RWPE1 (cell line): Measurements from ENCODE around the gene CALM1.
A peak's percentile ranks its signal among the peaks of the same experiment; 100 is the strongest.

ENCODE experiments used
- CTCF ChIA-PET: fragments of 350-600 bp; sonication (Branson Sonifier 250); formaldehyde crosslinking; extraction: SDS; loops from one replicate; lab custom pipeline; 2021; lab: Yijun Ruan, JAX
- POLR2A ChIA-PET: fragments of 400-600 bp; formaldehyde crosslinking; extraction: SDS; loops from one replicate; lab custom pipeline; 2020; ENCODE audit warnings: antibody characterized with exemption; ENCODE audit not compliant: low non-redundant PET; lab: Yijun Ruan, JAX
- DNase-seq: peaks from one replicate; pipeline ENCODE4 v3.0.0; 2012; ENCODE audit warnings: low spot score
- H3K27ac ChIP-seq: fragments of 450-650 bp; 2 replicates; pipeline ENCODE4 v1.5.1; 2017
- TF ChIP-seq, protein P1 (sequence below): fragments of 450-650 bp; conservative IDR thresholded peaks from 2 replicates; pipeline ENCODE4 v1.5.1; 2017; ENCODE audit warnings: low read depth, mild to moderate bottlenecking

Gene CALM1

DNA sequence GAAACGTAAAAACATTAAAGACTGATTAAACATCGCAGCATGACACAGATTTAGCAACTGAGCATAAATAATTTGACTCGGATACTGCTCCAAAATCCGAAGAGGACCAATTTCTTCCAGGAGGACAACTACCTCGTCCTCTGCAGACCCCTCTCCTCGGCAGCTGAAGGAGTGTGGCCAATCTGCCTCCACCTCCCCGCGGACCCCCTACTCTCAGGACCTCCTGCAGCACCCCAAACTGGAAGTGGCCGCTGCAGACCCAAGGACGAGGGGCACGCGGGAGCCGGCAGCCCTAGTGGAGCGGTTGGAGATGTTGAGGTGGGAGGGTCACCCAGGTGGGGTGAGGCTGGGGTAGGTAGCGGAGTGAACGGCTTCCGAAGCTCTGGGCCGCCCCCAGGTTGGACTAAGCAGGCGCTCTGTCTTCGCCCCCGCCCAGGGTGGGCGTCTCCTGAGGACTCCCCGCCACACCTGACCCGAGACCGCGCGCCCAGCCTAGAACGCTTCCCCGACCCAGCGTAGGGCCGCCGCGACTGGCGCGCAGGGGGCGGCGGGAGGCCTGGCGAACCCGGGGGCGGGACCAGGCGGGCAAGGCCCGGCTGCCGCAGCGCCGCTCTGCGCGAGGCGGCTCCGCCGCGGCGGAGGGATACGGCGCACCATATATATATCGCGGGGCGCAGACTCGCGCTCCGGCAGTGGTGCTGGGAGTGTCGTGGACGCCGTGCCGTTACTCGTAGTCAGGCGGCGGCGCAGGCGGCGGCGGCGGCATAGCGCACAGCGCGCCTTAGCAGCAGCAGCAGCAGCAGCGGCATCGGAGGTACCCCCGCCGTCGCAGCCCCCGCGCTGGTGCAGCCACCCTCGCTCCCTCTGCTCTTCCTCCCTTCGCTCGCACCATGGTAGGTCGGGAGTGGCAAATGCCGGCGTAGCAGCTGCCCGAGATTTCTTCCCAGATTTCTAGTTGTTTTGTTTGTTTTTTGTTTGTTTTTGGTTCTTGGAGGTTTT is at the start of gene CALM1:
Gene CALM1, plus strand, starts transcription at position 689 of the 999 bp plus-strand sequence. Its CDS starts 202 bp downstream, at position 891.
- peak within 1 kb of the TSS; percentile 88 for H3K27ac ChIP-seq
- POLR2A ChIA-PET = interaction anchor here (0.7 to 1.9 kb wide), 5 partner anchors 9 to 356 kb away, joined by 3 to 6 read pairs (median 3); no protein-coding TSS in a partner anchor
- TF ChIP-seq, protein P1, sequence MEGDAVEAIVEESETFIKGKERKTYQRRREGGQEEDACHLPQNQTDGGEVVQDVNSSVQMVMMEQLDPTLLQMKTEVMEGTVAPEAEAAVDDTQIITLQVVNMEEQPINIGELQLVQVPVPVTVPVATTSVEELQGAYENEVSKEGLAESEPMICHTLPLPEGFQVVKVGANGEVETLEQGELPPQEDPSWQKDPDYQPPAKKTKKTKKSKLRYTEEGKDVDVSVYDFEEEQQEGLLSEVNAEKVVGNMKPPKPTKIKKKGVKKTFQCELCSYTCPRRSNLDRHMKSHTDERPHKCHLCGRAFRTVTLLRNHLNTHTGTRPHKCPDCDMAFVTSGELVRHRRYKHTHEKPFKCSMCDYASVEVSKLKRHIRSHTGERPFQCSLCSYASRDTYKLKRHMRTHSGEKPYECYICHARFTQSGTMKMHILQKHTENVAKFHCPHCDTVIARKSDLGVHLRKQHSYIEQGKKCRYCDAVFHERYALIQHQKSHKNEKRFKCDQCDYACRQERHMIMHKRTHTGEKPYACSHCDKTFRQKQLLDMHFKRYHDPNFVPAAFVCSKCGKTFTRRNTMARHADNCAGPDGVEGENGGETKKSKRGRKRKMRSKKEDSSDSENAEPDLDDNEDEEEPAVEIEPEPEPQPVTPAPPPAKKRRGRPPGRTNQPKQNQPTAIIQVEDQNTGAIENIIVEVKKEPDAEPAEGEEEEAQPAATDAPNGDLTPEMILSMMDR = no peak
- CTCF ChIA-PET = interaction anchor here (0.8 kb wide), 1 partner anchor 302 kb away, joined by 3 read pairs; no protein-coding TSS in a partner anchor
- DNase-seq = peak; percentile 93

DNA sequence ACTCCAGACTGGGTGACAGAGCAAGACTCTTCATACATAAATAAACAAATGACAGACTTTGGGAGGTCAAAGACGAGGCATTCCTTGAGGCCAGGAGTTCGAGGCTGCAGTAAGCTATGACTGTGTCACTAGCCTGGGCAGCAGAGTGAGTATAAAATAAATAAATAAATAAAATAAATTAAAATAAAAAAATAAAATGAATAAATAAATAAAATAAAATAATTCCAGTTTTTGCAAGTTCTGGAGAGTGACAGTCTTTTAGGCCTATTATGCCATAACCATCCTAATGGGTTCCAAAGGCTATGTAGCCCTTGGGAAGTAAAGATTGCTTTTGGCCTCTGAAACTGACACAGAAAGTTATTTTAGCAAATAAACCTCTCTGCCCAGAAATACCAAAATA is 48.6 kb upstream of the CALM1 start:
- no peak for DNase-seq
- POLR2A ChIA-PET = no interaction called here
- no peak overlapping the region for H3K27ac ChIP-seq
- CTCF ChIA-PET = no interaction called here
- TF ChIP-seq, protein P1 = no peak

DNA sequence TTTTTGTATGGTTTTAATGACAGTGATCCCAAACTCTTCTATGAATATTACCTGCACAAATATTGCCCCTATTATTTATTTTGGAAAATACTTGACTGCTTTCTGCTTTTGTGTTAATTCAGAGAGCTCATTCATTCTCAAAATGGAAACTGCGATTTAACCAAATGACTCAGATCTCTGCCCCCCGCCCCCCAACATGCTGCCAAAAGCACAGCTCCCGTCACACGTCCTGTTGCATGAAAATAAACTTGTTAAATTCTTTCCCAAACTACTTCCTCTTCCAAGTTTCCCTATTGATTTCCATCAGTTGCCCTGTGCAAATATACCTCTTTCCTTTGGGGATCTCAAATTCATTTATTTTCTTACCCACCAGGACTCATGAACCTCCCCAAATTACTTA is 47.1 kb upstream of the CALM1 start:
- POLR2A ChIA-PET = no interaction called here
- CTCF ChIA-PET = no interaction called here
- TF ChIP-seq, protein P1 = no peak

DNA sequence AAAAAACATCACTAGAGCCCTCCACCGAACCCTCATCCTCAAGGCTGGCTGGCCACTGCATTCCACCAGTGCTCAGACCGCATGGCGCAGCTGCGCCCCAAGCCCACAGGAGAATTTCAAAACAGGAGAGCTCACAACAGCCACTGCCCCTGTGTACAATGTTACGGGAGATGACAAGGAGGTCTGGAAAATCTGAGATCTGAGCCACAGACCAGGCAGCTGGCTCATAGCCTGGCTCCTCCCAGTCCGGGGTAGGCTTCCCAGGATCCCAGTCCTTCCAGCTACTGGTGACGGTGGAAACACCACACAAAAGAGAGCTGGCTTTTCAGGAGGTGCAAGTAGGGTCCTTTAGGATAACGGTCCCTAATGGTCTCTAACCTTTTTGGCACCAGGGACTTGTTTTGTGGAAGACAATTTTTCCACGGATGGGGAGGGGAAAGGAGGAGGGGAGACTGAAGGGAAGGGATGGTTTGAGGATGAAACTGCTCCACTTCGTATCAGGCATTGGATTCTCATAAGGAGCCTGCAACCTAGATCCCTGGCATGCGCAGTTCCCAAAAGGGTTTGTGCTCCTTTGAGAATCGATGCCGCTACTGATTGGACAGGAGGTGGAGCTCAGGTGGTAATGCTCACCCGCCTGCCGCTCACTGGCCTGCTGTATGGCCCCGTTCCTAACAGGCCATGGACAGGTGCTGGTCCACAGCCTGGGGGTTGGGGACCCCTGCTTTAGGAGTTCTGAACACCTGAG is 42.1 kb upstream of the CALM1 start:
- POLR2A ChIA-PET = no interaction called here

More for the DNA sequence above, 47.1 kb upstream of the CALM1 start:
- no peak overlapping the region for H3K27ac ChIP-seq
- DNase-seq = no peak

DNA sequence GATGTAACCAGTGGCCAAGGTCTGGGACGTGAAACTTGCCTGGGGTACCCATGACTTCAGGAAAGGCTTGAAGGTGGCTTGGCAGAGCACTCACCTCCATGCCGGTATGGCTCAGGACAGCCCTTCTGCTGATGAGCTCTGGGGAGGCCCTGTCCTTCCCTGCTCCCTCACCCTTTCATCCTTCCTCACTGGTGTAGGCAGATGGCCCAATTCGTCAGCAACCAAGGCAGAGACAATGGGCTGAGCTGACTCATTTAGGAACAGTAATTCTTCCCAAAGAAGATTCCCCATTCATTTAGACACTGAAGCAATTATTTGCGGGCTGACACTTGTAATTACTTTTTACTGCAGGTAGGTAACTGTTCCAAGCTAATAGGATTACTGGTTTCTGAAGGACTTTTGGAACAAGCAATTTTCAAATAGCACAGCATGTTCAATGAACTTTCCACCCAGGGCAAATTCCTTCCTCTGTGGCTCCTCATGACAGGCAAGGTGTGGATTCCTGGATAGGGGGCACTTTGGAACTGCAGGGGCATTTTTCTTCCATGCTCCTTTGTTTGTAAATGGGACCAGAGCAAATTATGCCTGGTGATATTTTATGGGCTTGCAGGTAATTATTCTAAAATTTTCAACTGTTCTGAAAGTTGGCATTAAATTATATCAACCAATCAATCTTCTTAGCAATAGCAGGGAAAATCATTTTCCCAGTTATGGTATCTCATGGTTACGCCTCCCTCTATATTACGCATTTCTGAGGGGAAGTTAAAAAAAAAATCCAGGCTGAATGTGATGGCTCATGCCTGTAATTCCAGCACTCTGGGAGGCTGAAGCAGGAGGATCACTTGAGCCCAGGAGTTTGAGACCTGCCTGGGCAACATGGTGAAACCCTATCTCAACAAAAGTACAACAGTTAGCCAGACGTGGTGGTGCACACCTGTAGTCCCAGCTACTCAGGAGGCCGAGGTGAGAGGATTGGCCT is 41.0 kb upstream of the CALM1 start:
- ChIA-PET POLR2A (no interaction called here), CTCF (no interaction called here)
- TF ChIP-seq, protein P1 = no peak
- no peak for DNase-seq
- H3K27ac ChIP-seq = no peak overlapping the region

More for the DNA sequence above, 42.1 kb upstream of the CALM1 start:
- DNase-seq = no peak
- TF ChIP-seq, protein P1 = no peak
- no peak overlapping the region for H3K27ac ChIP-seq
- CTCF ChIA-PET = interaction anchor here (1.0 kb wide), 1 partner anchor 29 kb away, joined by 3 read pairs; no protein-coding TSS in a partner anchor
